ENCODE results near the gene TENT4A.

The TENT4A gene

DNA sequence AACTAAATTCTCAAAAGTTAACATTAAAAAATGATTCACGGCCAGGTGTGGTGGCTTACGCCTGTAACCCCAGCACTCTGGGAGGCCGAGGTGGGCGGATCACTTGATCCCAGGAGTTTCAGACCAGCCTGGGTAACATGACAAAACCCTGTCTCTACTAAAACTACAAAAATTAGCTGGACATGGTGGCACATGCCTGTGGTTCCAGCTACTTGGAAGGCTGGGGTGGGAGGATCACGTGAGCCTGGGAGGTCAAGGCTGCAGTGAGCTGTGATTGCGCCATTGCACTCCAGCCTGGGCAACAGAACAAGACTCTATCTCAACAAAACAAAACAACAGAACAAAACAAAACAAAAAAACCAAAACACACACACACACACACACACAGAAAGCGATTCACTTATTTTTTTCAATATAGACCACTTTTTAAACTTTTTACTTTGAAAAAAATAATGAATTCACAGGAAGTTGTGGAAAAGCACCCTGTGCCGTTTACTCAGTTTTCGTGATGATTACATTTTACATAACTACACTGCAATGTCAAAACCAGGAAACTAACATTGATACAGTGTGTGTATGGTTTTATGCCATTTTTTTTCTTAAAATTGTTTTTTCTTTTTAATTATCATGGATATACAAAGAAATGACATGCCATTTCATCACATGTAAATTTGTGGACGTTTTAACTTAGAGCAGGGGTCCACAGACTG is 73.7 kb downstream of the TENT4A start:
- H3K4me2 ChIP-seq (ENCODE audit: low read length): no peak overlapping the region
- no peak overlapping the region for H2AK5ac ChIP-seq (ENCODE audit: low read length)
- no peak overlapping the region for H3K4me3 ChIP-seq (ENCODE audit: low read length)
- H3K79me1 ChIP-seq (ENCODE audit: low read length): no peaks in the 10 kb centered on the region
- no peak overlapping the region for H4K8ac ChIP-seq (ENCODE audit: low read depth, low read length)
- no peaks in the 10 kb centered on the region for H3K4me1 ChIP-seq (ENCODE audit: control insufficient read depth, low read depth, low read length)
- WGBS (ENCODE audit: extremely low coverage, insufficient coverage, low lambda C conversion rate): 100% methylated on average over 1 of the region's 10 CpGs
- no peak for DNase-seq
- H3K27ac ChIP-seq (ENCODE audit: low read depth, low read length): no peak overlapping the region
- H3K79me2 ChIP-seq (ENCODE audit: control insufficient read depth, insufficient read depth, low read length): no peaks in the 10 kb centered on the region
- no peak overlapping the region for H2BK120ac ChIP-seq (ENCODE audit: low read depth, low read length)
- no peaks in the 10 kb centered on the region for H3K27me3 ChIP-seq (ENCODE audit: insufficient read depth, low read length, poor library complexity)
- H3K18ac ChIP-seq (ENCODE audit: low read length): no peak overlapping the region
- no peak overlapping the region for H2BK15ac ChIP-seq (replicated peaks; ENCODE audit: low read depth)
- H3K36me3 ChIP-seq (ENCODE audit: control insufficient read depth, insufficient read depth, low read length): no peaks in the 10 kb centered on the region
- no peak overlapping the region for H2BK5ac ChIP-seq (ENCODE audit: low read length)
- no peak overlapping the region for H4K5ac ChIP-seq (ENCODE audit: low read length)
- no peak overlapping the region for H3K9ac ChIP-seq (ENCODE audit: low read length)
- no peak overlapping the region for H3K4ac ChIP-seq (ENCODE audit: low read depth, low read length)
- H3K56ac ChIP-seq (ENCODE audit: low read length): no peak overlapping the region
- no peak overlapping the region for H3K23ac ChIP-seq (ENCODE audit: low read length)

DNA sequence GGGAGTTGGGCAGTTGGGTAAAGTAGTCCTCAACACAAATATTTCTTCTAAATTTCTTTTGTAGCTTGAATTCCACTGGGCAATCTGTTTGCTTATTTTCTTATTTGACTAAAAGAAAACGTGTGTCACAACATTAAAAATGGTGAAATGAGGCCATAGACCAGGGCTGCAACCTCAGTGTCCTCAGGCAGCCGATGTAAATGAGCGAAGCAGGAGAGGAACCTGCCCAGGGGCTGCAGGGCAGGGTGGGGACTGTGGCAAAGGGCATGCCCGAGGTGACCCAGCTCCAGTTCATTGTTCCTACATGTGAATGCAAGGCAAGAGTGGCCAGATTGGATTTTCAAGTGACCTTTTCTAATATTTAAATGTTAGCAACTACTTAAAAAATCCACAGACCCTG is 74.7 kb downstream of the TENT4A start:
- no peak overlapping the region for H2AK5ac ChIP-seq (ENCODE audit: low read length)
- no CpG with 5 or more reads among the region's 4 CpGs for WGBS (ENCODE audit: extremely low coverage, insufficient coverage, low lambda C conversion rate)
- H2BK5ac ChIP-seq (ENCODE audit: low read length): no peak overlapping the region
- H3K27ac ChIP-seq (ENCODE audit: low read depth, low read length): no peak overlapping the region
- H3K79me1 ChIP-seq (ENCODE audit: low read length): no peaks in the 10 kb centered on the region
- no peak overlapping the region for H3K18ac ChIP-seq (ENCODE audit: low read length)
- no peak overlapping the region for H4K8ac ChIP-seq (ENCODE audit: low read depth, low read length)
- H4K5ac ChIP-seq (ENCODE audit: low read length): no peak overlapping the region
- H3K4me2 ChIP-seq (ENCODE audit: low read length): no peak overlapping the region
- no peak overlapping the region for H2BK15ac ChIP-seq (replicated peaks; ENCODE audit: low read depth)
- H3K4me3 ChIP-seq (ENCODE audit: low read length): no peak overlapping the region
- no peak for DNase-seq
- no peak overlapping the region for H3K4ac ChIP-seq (ENCODE audit: low read depth, low read length)
- no peaks in the 10 kb centered on the region for H3K4me1 ChIP-seq (ENCODE audit: control insufficient read depth, low read depth, low read length)
- H2BK120ac ChIP-seq (ENCODE audit: low read depth, low read length): no peak overlapping the region
- no peaks in the 10 kb centered on the region for H3K27me3 ChIP-seq (ENCODE audit: insufficient read depth, low read length, poor library complexity)
- no peak overlapping the region for H3K9ac ChIP-seq (ENCODE audit: low read length)
- H3K79me2 ChIP-seq (ENCODE audit: control insufficient read depth, insufficient read depth, low read length): no peaks in the 10 kb centered on the region
- no peak overlapping the region for H3K56ac ChIP-seq (ENCODE audit: low read length)
- H3K36me3 ChIP-seq (ENCODE audit: control insufficient read depth, insufficient read depth, low read length): no peaks in the 10 kb centered on the region
- no peak overlapping the region for H3K23ac ChIP-seq (ENCODE audit: low read length)

DNA sequence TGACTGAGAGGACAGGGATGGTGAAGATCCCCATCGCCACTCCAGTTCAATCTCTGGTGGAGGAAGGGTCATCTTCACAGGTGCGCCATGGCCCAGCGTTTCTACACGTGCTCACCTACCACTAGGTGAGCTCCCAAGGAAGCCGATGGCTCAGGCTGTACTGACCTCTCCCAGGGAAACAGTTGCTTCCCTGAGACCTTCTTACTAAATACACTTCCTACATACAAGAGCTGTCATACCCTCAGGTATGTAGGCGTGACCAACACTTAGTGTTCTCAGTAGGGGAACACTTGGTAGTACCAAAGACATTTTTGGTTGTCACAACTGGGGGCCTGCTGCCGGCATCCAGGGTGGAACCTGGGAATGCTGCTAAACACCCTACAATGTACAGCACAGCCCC is 75.2 kb downstream of the TENT4A start:
- H3K18ac ChIP-seq (ENCODE audit: low read length): no peak overlapping the region
- peak; percentile 18 for DNase-seq
- H3K23ac ChIP-seq (ENCODE audit: low read length): peak overlapping the region; percentile 24
- H3K9ac ChIP-seq (ENCODE audit: low read length): no peak overlapping the region
- no peak overlapping the region for H2BK120ac ChIP-seq (ENCODE audit: low read depth, low read length)
- H4K8ac ChIP-seq (ENCODE audit: low read depth, low read length): no peak overlapping the region
- no peak overlapping the region for H3K27ac ChIP-seq (ENCODE audit: low read depth, low read length)
- H3K4ac ChIP-seq (ENCODE audit: low read depth, low read length): no peak overlapping the region
- no CpG with 5 or more reads among the region's 7 CpGs for WGBS (ENCODE audit: extremely low coverage, insufficient coverage, low lambda C conversion rate)
- H3K27me3 ChIP-seq (ENCODE audit: insufficient read depth, low read length, poor library complexity): no peaks in the 10 kb centered on the region
- H3K79me2 ChIP-seq (ENCODE audit: control insufficient read depth, insufficient read depth, low read length): no peaks in the 10 kb centered on the region
- H3K4me3 ChIP-seq (ENCODE audit: low read length): no peak overlapping the region
- H3K4me2 ChIP-seq (ENCODE audit: low read length): no peak overlapping the region
- H2AK5ac ChIP-seq (ENCODE audit: low read length): no peak overlapping the region
- no peak overlapping the region for H3K56ac ChIP-seq (ENCODE audit: low read length)
- H2BK5ac ChIP-seq (ENCODE audit: low read length): no peak overlapping the region
- H3K4me1 ChIP-seq (ENCODE audit: control insufficient read depth, low read depth, low read length): no peaks in the 10 kb centered on the region
- no peak overlapping the region for H2BK15ac ChIP-seq (replicated peaks; ENCODE audit: low read depth)
- H4K5ac ChIP-seq (ENCODE audit: low read length): no peak overlapping the region
- H3K79me1 ChIP-seq (ENCODE audit: low read length): no peaks in the 10 kb centered on the region
- no peaks in the 10 kb centered on the region for H3K36me3 ChIP-seq (ENCODE audit: control insufficient read depth, insufficient read depth, low read length)

DNA sequence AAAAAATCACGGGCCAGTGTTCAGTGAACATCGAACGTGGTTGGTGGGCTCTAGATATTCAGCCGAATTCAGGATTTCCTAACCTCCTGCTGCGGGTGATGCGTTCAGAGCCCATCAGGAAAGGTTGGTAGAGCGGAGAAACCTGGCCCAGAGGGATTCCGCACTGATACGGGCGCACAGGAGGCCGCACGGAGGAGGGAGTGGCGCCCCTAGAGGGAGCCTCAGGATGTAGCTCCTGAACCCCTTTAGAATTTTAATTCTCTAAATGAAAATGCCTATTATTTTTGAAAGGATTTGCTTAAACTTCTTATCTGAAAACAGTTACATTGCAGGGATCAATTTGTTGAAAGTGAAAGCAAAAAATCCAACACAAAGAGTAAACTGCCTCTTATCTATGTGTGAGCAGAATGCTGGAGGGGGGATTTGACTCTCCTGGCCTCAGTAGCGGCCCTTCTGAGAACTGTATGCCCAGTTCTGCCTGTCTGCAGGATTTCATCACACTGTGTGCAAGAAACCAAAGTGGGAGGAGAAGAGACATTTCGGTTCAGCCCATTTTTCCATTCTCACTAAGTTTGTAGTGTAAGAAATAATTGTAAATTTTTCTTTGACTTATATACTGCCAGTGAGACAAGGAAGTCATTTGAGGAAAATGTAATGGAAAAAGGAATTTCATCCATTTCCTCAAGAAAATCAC is 75.9 kb downstream of the TENT4A start:
- no peak overlapping the region for H3K9ac ChIP-seq (ENCODE audit: low read length)
- no peaks in the 10 kb centered on the region for H3K79me2 ChIP-seq (ENCODE audit: control insufficient read depth, insufficient read depth, low read length)
- H3K4me2 ChIP-seq (ENCODE audit: low read length): no peak overlapping the region
- no peak overlapping the region for H3K56ac ChIP-seq (ENCODE audit: low read length)
- no peak overlapping the region for H2BK15ac ChIP-seq (replicated peaks; ENCODE audit: low read depth)
- H4K8ac ChIP-seq (ENCODE audit: low read depth, low read length): no peak overlapping the region
- no peak for DNase-seq
- no peak overlapping the region for H3K18ac ChIP-seq (ENCODE audit: low read length)
- WGBS (ENCODE audit: extremely low coverage, insufficient coverage, low lambda C conversion rate): no CpG with 5 or more reads among the region's 15 CpGs
- H3K4ac ChIP-seq (ENCODE audit: low read depth, low read length): no peak overlapping the region
- no peak overlapping the region for H3K4me3 ChIP-seq (ENCODE audit: low read length)
- H3K4me1 ChIP-seq (ENCODE audit: control insufficient read depth, low read depth, low read length): no peaks in the 10 kb centered on the region
- H2BK120ac ChIP-seq (ENCODE audit: low read depth, low read length): no peak overlapping the region
- H4K5ac ChIP-seq (ENCODE audit: low read length): no peak overlapping the region
- no peak overlapping the region for H3K27ac ChIP-seq (ENCODE audit: low read depth, low read length)
- no peaks in the 10 kb centered on the region for H3K36me3 ChIP-seq (ENCODE audit: control insufficient read depth, insufficient read depth, low read length)
- no peaks in the 10 kb centered on the region for H3K27me3 ChIP-seq (ENCODE audit: insufficient read depth, low read length, poor library complexity)
- H2AK5ac ChIP-seq (ENCODE audit: low read length): no peak overlapping the region
- H3K79me1 ChIP-seq (ENCODE audit: low read length): no peaks in the 10 kb centered on the region
- no peak overlapping the region for H2BK5ac ChIP-seq (ENCODE audit: low read length)
- no peak overlapping the region for H3K23ac ChIP-seq (ENCODE audit: low read length)

- Histone ChIP-seq H4K8ac (ENCODE audit: low read depth, low read length) (no peak overlapping the region), H3K79me2 (ENCODE audit: control insufficient read depth, insufficient read depth, low read length) (no peaks in the 10 kb centered on the region), H3K18ac (ENCODE audit: low read length) (no peak overlapping the region), H3K4me3 (ENCODE audit: low read length) (no peak overlapping the region), H3K27ac (ENCODE audit: low read depth, low read length) (no peak overlapping the region), H3K4me1 (ENCODE audit: control insufficient read depth, low read depth, low read length) (no peaks in the 10 kb centered on the region), H2BK120ac (ENCODE audit: low read depth, low read length) (no peak overlapping the region), H3K9ac (ENCODE audit: low read length) (no peak overlapping the region), H3K27me3 (ENCODE audit: insufficient read depth, low read length, poor library complexity) (no peaks in the 10 kb centered on the region), H3K36me3 (ENCODE audit: control insufficient read depth, insufficient read depth, low read length) (no peaks in the 10 kb centered on the region), H2AK5ac (ENCODE audit: low read length) (no peak overlapping the region), H3K23ac (ENCODE audit: low read length) (no peak overlapping the region), H3K79me1 (ENCODE audit: low read length) (no peaks in the 10 kb centered on the region), H3K4me2 (ENCODE audit: low read length) (no peak overlapping the region), H2BK5ac (ENCODE audit: low read length) (no peak overlapping the region), H2BK15ac (replicated peaks; ENCODE audit: low read depth) (no peak overlapping the region), H3K4ac (ENCODE audit: low read depth, low read length) (no peak overlapping the region), H3K56ac (ENCODE audit: low read length) (no peak overlapping the region), H4K5ac (ENCODE audit: low read length) (no peak overlapping the region)
- WGBS (ENCODE audit: extremely low coverage, insufficient coverage, low lambda C conversion rate): no CpG with 5 or more reads among the region's 8 CpGs
- DNase-seq: no peak
Observed at GRCh38 chr5:6790346-6790865, 77.2 kb downstream of the TENT4A start.

Data from mesendoderm (in vitro differentiated cells).